SW480 (cell line): ENCODE results near the gene TSC22D4.
"Not testable (repeated sequence)": the region's sequence is repeated elsewhere in the genome, so short reads cannot be mapped to it uniquely, and the experiment has no call there.

Experiments
- DNase-seq: peaks from one replicate; pipeline ENCODE4 v3.0.0-alpha.2; 2016; ENCODE audit warnings: low spot score

Gene TSC22D4

DNA sequence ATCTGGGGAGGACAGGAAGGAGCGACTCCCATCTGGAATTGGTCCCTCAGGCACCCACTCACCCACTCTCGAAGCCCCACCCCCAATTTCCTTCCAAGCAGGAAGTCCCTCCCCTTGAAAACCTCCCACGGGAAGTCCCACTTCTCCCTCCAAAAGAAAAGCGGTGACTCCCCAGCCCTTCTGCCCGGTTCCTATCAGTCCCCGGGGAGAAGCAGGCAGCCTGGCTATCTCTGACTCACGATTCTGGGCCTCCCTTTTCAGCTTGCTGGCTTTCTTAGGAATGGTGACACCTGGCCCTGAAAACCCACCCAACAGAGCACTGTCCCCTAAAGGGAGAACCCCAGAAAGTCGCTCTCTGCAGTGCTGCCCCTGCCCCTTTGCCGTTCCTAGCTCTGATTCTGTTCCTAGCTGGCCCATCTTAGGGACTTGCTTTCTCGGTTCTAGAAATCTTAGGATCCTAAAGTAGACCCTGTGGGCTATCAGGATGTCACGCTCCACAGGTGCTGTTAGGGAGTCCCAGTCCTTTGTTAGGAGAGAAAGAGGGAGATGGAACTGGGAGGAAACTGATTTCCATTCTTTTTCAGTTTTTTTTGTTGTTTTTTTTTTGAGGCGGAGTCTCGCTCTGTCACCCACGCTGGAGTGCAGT is 6.0 kb downstream of the TSC22D4 start:
- peak; percentile 85 for DNase-seq

DNA sequence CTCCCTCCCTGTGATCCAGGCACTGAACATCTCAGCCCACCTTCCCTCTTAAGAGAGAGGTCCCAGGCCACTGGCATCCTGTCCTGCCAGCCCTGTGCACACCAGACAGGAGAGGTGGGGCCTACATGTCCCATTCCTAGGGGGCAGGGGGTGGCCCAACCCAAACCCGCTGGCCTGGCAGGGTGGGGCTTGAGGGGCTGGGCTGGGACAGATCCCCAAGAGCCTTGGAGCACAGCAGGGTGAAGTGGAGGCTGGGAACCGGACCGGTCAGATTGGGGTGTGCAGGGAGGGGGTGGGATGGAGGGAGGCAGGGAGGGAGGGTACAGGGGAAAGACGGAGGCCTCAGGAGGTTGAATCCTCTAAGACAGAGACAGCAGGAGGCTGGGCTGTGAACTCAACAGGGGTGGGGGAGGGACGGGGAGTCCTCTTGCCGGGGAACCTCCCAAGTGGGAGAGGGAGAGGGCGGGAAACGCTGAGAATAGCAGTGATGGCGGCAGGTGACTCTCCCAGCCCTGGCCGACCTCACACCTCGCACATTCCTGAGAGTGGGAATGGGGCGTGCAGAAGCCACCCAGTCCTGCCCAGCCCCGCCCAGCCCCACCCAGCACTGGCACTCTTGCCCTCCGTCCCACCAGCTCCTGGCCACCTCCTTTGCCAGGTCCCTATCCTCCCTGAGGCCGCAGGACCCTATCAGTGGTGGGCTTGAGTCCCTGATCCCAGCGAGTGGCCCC is 6.7 kb downstream of the TSC22D4 start:
- peak; percentile 82 for DNase-seq

DNA sequence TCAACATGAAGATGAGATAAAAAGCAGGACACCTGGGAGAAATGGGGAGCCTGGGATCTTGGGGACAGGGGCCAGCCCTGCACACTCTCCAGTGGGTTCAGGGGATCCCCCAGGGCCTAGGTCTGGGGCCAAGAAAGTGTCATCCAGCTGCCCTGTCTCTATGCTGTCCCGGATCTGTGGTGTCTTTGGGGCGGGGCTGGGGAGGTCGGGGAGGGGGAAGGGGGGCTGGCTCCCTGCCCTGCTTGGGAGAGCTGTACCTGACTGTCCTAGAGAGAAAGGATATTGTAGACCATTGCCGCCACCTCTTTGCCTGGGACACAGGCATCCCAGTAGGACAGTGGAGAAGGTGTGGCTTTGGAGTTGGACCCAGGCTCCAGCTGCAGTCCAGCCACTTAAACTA is 8.0 kb downstream of the TSC22D4 start:
- no peak for DNase-seq

DNA sequence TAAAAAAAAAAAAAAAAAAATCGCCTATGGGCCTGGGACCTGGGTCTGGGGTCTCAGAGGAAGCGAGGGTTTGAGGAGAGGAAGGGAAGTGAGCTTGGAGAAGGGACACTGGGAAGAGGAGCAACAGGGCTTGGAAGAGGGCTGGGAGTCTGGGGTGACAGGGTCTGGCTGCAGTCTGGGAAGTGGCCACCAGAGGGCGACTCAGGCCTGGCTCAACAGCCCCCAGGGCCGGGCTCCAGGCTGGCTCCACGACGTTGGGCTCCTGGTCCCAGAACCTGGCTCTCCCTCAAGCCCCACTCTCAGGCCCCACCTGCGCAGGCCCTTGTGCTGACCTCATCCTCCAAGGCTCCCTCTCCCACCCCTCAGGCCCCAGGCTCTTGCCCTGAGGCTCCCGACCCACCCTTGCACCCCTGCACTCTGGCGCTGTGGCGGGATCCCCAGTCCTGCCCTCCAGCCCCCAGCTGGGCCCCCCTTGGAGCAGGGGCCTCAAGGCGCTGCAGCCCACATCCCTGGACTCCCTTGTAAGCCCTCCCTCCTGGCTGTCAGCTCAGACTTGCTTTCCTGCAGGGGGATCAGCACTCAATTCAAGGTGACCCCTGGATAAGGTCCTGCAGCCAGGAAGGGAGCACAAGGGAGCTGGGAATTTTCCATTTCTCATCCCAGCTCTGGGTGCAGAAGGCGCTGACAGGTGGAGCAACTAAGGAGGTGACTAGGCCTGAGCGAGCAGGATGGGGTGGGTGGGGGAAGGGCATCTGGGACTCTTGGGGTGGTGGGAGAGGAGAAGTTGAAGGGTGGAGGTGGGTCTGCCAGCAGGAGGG is 9.6 kb downstream of the TSC22D4 start:
- DNase-seq: peak; percentile 84

DNA sequence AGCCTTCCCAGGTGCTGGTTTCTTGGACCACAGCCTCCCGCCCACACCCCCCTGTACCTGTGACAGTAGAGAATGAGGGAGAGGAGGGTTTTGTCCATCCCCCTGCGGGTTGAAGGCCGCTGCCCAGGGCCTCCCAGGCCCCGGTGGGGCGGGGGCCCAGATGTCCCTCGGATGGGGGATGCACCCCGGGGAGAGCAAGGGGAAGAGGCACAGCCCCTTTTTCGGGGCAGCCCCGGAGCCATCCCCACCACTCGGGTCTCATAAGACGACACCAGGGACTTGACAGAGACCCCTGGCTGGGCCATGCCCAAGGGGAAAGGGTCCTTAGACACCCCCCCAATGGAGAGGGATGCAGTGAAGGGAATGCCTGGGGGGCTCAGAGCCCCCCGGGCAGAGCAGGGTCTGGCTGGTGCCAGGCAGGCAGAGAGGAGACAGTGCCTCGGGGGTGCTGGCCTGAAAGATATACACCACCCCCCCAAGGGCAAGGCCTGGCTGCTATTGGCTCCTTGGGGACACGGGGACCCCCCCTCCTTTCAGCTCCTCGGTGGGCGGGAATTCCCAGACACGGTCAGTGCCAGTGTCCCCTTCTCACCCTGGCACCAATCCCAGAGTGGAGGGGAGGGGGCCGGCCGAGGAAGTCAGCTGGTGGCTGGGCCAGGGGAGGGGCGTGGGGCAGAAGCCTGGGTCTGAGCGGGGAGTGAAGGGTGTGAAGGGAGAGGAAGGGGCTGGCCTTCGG is 11.2 kb downstream of the TSC22D4 start:
- DNase-seq: no peak

DNA sequence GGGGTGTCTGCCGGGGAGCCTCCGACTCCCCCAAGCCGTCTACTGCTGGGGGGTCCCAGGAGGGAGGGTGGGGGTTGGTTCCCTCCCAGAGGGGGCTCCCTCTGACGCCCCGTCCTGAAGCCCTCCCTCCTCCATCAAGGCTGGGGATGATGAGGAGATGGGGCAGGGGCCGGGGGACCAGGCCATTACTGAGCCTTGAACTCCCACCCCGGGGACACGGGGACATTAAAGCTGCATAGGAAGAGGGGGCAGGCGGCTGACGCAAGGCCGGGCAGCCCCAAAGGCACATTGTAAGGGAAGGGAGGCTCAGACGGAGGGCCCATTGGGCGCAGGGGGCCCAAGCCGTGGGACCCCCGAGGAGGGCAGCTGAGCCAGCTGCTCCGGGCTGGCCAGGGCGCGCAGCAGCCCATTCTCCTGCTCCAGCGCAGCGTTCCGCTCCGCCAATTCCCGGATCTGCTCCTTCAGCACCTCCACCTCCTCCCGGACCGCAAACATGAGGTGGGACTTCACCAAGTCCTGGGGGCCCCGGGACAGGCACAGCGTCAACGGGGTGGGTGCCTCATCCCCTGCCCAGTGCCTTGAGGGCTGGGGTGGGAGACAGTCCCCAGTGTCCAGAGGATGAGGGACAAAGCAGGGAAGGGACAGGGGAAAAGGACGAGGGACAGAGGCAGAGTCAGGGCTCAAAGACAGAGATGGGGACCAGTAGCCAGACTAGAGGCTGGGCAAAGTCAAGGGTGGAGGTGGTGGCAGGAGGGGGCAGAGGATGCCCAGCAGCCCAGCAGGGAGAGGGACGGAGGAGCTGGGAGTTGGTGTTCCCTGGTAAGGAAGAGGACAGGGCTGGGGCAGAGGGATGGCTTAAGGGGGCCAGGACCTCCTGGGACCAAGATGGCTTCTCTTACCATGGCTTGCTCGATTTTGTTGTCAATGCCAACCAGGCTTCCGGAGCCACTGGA is 12.1 kb downstream of the TSC22D4 start:
- no peak for DNase-seq

DNA sequence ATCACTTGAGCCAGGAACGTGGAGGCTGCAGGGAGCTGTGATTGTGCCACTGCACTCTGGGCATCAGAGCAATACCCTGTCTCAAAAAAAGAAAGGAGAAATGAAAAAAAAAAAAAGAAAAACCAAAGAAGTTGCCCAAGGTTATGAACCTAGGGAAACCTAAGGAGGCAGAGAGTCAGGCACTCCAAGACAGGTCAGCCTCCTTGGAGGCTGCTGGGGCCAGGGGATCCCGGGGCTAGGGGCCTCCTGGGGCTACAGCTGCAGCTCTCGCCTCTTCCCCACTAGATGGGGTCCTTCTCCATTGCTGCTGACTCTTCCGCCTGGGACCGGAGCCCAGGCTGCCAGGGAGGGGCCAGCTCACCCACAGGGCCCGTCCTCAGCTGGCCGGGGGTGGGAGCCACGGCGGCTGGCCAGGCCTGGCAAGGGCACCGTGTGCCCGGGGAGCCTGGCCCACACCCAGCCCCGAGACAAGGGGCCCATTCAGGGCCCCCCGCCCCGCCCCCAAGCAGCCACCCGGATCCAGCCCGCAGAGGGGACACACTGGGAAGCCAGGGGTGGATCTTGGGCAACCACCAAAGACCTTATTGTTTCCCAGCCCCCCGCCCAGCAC is 13.2 kb downstream of the TSC22D4 start:
- peak; percentile 88 for DNase-seq

DNA sequence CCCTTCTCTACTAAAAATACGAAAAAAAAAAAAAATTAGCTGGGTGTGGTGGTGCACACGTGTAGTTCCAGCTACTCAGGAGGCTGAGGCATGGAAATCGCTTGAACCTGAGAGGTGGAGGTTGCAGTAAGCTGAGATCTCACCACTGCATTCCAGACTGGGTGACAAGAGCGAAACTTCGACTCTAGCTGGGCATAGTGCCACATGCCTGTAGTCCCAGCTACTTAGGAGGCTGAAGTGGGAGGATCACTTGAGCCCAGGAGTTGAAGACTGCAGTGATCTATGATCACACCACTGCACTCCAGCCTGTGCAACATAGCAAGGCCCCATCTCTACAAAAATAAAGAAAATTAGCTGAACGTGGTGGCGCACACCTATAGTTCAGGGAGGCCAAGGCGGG is 13.7 kb downstream of the TSC22D4 start:
- no peak for DNase-seq

DNA sequence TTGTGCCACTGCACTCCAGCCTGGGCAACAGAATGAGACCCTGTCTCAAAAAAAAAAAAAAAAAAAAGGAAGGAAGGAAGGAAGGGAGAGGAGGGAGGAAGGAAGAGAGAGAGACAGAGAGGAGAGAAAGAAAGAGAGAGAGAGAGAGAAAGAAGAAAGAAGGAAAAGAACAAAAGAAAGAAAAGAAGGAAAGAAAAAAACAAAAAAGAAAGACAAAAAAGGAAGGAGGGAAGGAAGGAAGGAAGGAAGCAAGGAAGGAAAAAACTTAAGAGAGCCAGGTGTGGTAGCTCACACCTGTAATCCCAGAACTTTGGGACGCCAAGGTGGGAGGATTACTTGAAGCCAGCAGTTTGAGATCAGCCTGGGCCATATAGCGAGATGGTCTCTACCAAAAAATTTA is 14.2 kb downstream of the TSC22D4 start:
- no peak for DNase-seq

DNA sequence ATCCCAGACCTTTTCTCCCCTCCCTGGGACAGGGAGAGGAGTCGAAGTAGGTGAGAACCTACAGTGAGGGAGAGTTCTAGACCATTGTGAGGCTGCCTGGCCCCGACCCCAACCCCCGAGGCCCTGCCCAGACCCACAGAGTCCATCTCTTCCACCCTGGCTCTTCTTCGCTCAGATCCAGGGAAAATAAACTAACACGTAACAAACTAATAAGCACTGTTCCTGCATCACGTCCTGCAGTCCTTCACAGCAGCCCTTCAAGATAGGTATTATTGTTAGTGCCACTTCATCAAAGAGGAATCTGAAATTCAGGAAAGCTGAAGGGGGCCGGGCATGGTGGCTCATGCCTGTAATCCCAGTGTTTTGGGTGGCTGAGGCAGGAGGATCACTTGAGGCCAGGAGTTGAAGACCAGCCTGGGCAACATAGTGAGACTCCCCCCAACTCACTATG is 14.8 kb downstream of the TSC22D4 start, which contains the start of gene SPACDR:
Gene SPACDR, minus strand, starts transcription at position 51 of the 451 bp plus-strand sequence. CDS start 235 bp downstream, outside the sequence.
- DNase-seq: no peak

DNA sequence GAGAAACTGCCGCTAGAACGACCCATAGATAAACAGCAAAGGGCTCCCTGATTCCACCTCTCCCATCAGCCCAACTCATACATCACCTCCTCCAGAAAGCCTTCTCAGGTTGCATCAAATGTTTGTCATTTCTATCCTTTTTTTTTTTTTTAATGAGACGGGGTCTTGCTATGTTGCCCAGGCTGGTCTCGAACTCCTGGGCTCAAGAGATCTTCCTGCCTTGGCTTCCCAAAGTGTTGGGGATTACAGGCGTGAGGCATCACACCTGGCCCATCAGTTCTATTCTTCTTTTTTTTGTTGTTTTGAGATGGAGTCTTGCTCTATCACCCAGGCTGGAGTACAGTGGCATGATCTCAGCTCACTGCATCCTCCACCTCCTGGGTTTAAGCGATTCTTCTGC is 22.0 kb downstream of the TSC22D4 start:
- DNase-seq: no peak

DNA sequence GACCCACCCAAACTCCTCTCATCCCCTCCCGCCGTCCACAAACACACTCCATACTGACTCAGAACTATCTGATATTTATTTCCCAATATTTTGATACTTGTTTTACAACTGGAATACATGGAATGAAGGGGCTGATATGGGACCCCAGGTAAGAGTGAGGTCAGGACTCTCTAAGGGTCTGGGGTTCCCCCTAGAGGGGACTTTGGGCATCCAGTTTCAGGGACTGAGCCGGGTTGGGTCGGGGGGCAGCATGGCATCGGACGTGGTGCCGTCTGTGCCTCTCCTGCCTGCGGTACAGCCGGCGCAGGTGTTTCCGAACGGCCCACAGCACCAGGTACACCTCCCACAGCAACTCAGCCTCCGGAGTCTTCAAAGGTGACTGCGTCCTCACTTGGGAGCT is 22.5 kb downstream of the TSC22D4 start:
- DNase-seq: no peak

DNA sequence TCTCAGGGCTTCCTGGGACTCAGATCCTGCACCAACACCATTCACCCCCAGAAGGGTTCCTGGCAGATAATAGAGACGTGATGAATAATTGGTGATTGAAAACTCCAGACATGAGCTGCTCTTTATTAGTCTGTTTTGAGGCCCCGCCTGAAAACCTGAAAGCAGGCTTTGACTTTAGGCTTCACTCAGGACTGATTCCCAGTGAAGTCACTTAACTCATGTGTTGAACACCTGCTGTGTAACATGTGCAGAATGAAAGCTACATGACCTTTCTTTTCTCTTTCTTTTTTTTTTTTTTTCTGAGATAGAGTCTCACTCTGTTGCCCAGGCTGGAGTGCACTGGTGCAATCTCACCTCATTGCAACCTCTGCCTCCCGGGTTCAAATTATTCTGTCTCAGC is 23.8 kb downstream of the TSC22D4 start:
- DNase-seq: no peak

DNA sequence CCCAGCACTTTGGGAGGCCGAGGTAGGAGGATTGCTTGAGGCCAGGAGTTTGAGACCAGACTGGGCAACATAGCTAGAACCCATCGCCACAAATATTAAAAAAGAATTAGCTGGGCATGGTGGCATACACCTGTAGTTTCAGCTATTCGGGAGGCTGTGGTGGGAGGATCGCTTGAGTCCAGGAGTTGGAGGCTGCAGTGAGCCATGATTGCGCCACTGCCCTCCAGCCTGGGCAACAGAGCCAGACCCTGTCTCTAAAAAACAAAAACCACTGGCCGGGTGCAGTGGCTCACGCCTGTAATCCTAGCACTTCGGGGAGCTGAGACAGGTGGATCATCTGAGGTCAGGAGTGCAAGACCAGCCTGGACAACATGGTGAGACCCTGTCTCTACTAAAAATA is 25.2 kb downstream of the TSC22D4 start:
- not testable (repeated sequence) for DNase-seq

DNA sequence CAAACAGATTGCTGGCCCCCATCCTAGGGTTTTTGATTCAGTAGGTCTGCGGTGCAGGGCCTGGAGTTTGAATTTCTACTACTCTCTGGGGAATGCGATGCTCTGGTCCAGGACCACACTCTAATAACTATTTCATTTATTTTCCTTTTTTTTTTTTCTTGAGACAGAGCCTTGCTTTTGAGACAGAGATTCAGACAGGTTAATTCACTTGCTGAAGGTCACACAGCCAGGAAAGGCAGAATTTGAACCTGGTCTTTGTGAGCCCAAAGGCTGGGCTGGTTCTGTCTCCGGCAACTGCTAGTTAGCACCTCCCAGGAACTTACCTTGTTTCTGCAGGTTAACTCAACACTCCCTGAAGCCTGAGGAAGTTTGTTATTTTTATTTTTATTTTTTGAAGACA is 26.5 kb downstream of the TSC22D4 start:
- DNase-seq: no peak

DNA sequence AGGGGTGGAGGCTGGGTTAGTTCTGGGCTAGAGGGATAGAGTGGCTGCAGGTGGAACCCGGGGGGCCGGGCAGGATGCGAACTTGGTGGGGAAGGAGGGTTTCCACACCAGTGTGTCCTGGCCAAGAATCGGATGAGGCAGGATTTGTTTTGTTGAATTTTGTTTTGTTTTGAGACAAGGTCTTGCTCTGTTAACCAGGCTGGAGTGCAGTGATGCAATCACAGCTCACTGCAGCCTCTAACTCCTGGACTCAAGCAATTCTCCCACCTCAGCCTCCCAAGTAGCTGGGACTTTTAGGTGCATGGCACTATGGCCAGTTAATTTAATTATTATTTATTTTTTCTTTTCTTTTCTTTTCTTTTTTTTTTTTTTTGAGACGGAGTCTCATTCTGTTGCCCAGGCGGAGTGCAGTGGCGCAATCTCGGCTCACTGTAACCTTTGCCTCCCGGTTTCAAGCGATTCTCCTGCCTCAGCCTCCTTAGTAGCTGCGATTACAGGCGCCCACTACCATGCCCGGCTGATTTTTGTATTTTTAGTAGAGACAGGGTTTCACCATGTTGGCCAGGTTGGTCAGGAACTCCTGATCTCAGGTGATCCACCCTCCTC is 29.7 kb downstream of the TSC22D4 start:
- DNase-seq: no peak

DNA sequence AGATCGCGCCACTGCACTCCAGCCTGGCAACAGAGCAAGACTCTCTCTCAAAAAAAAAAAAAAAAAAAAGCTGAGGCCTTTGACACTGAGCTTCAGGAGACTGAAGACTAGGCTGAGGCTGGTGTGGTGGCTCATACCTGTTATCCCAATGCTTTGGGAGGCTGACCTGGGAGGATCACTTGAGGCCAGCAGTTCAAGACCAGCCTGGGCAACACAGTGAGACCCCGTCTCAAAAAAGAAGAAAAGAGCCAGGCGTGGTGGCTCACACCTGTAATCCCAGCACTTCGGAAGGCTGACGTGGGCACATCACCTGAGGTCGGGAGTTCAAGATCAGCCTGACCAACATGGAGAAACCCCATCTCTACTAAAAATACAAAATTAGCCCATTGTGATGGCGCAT is 31.7 kb downstream of the TSC22D4 start:
- DNase-seq: not testable (repeated sequence)

DNA sequence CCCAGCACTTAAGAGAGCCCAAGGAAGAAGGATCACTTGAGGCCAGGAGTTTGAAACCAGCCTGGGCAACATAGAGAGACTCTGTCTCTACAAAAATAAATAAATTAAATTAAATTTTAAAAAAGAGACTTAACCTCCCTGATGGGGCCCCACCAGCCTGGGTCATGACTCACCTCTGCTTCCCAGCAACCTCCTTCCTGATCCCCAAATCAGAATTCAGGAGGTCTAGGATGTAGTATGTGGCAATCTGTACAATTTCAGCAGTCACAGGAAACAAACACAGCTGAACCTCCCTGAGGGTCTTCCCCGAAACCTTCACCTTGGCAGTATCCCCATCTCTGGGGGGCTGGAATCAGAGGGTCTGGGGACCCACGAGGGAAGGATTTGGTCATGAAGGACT is 33.0 kb downstream of the TSC22D4 start:
- DNase-seq: no peak

DNA sequence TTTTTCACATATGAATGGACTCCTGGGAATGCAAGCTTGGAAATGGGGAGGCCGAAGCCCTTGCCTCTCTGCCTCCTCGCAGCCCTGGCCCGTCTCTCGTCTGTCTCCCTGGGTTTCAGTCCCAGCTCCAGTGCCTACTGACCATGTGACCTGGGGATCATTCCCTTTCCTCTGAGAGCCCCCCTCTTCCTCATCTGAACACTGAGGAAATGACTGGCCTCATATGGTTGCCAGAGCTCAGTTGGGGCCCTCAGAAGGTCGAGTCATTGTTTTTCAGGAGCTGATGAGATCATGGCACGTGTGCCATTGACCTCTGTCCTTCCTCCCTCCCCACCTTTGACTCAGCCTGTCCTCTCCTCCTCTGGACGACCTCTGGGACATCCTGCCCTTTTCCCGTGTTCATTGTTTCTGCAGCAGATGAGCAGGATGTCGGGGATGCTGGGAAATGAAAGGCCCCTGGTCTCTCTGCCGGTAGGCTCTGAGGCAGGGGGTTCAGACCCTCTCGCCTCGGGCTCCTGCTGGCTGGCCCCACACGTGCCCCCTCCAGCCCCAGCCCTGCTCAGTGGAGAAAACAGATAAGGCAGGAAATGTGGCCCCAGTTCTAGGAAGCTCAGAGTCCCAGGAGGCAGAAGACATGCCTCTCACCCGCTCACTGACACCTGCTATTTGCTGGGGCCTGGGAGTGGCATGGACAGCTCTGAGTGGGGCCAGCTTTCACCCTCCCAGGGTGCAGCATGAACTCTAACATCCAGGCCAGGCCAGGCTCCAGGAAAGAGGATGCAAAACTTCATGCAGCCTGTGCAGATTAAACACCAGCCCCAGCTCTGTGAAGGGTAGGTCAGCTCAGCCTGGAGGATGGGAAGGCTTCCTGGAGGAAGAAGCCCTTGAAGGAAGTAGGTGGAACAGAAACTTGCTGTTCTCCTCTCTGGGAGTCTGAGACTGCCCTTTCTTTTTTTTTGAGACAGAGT is 34.4 kb downstream of the TSC22D4 start:
- DNase-seq: peak; percentile 71
